ENCODE results near the gene ESRRG. TPM values are rescaled to one million over a fixed set of nuclear protein-coding genes. Genes with fewer than 3 reads are reported as not detected.

ESRRG gene
- total and polyA plus RNA-seq, 12 donors = 3.8 to 49.5 (median 35.9) TPM

DNA sequence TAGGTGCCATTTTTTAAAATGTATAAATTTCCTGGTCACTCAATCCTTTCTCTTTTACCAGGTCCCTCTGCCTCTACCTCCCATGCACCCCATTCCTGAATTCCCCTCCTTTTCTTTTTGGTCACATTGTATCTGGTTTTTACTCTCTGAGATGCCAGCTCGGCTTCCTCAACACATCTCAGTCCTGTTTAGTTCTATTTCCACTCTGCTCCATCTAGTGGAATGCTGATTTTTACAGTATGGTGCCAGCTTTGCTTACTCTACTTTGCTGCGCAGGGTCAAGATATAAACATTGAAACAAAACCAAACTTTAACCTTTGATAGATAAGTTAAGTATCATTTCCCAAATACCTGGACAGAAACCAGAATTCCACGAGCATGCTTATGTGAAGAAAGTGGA is 96.0 kb downstream of the ESRRG start:
- intact Hi-C loops (cut with DNase I) = no loop called here
- DNase-seq (no peak), ATAC-seq (peak in 4 of 8 donors; percentile 73 to 85 (median 76))
- TF ChIP-seq, protein P1, sequence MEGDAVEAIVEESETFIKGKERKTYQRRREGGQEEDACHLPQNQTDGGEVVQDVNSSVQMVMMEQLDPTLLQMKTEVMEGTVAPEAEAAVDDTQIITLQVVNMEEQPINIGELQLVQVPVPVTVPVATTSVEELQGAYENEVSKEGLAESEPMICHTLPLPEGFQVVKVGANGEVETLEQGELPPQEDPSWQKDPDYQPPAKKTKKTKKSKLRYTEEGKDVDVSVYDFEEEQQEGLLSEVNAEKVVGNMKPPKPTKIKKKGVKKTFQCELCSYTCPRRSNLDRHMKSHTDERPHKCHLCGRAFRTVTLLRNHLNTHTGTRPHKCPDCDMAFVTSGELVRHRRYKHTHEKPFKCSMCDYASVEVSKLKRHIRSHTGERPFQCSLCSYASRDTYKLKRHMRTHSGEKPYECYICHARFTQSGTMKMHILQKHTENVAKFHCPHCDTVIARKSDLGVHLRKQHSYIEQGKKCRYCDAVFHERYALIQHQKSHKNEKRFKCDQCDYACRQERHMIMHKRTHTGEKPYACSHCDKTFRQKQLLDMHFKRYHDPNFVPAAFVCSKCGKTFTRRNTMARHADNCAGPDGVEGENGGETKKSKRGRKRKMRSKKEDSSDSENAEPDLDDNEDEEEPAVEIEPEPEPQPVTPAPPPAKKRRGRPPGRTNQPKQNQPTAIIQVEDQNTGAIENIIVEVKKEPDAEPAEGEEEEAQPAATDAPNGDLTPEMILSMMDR (IDR thresholded peaks at IDR 0.05) = peak in 2 of 9 donors; percentile 31 to 43
- peak overlapping the region in 6 of 10 donors; percentile 7 to 63 (median 51) for H3K27ac ChIP-seq
- H3K9me3 ChIP-seq = no peaks in the 10 kb centered on the region
- H3K4me1 ChIP-seq = peaks cover 0 to 33% (median 6%) of the 10 kb centered on the region in 9 donors
- H3K27me3 ChIP-seq = no peaks in the 10 kb centered on the region
- H3K4me3 ChIP-seq = no peak overlapping the region
- WGBS, 2 donors = 33 to 47% methylated on average over 3 of the region's 3 CpGs
- no peaks in the 10 kb centered on the region for H3K36me3 ChIP-seq

DNA sequence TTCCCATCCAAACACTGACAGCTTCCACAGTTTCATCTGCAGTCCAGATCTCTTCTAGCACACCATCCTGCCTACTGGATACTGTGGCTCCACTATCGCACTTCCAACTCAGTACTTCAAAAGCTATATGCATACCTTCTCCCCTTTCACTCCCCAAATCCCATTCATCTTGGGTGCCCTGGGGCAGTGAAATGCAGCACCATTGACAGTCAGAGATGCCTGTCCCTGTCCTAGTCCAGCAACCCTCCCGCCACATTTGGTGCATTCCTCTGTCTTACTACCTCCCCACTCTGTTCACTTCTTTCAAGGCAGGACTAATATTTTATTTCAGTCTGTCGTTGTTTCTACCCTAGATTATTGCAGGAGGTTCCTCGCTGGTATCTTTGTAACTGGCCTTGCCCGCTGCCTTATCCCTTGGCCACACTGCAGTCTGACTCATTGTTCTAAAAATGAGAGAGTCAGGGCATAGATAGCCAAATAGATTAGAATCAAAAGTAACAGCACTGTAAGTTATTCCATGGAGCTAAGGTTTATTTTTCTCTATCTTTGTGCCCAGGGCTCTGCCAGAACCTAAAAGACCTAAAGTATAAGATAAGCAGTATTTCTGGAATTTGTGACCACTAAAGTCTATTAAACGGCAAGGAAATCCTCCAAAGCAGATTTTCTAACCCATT is 96.7 kb downstream of the ESRRG start:
- H3K4me3 ChIP-seq = no peak overlapping the region
- no peaks in the 10 kb centered on the region for H3K36me3 ChIP-seq
- no peaks in the 10 kb centered on the region for H3K27me3 ChIP-seq
- DNase-seq = no peak
- peak in 7 of 8 donors; percentile 20 to 87 (median 81) for ATAC-seq
- no peaks in the 10 kb centered on the region for H3K9me3 ChIP-seq
- TF ChIP-seq, protein P1 (IDR thresholded peaks at IDR 0.05) = no peak
- H3K27ac ChIP-seq = peak overlapping the region in 6 of 10 donors; percentile 7 to 63 (median 51)
- intact Hi-C loops (cut with DNase I) = no loop called here
- H3K4me1 ChIP-seq = peaks cover 0 to 33% (median 6%) of the 10 kb centered on the region in 9 donors
- WGBS, 2 donors = 50 to 53% methylated on average over 6 of the region's 6 CpGs

DNA sequence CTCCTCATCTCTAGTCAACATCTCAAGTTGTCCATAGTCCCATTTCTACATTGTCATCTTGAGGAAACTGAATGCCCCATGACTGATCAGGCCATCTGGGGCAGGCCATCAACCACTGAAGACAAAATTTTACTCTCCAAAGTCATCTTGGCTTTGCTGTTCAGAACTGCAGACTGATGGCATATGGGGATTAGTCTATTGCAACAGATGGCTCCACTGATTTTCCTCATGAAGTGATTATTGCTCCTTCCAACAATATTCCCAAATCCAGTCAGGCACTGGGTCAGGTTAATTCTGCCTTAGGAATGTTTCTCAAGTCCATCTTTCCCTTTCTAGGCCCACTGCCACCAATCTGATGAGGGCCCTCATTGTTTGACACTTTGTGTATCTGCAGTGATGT is 101.7 kb downstream of the ESRRG start:
- TF ChIP-seq, protein P1 (IDR thresholded peaks at IDR 0.05) = no peak
- no peak for DNase-seq
- intact Hi-C loops (cut with DNase I) = no loop called here
- H3K9me3 ChIP-seq = no peaks in the 10 kb centered on the region
- H3K27me3 ChIP-seq = no peaks in the 10 kb centered on the region
- ATAC-seq = no peak
- H3K4me3 ChIP-seq = no peak overlapping the region
- peaks cover 0 to 36% (median 9%) of the 10 kb centered on the region in 9 donors for H3K4me1 ChIP-seq
- H3K27ac ChIP-seq = no peak overlapping the region
- H3K36me3 ChIP-seq = no peaks in the 10 kb centered on the region

DNA sequence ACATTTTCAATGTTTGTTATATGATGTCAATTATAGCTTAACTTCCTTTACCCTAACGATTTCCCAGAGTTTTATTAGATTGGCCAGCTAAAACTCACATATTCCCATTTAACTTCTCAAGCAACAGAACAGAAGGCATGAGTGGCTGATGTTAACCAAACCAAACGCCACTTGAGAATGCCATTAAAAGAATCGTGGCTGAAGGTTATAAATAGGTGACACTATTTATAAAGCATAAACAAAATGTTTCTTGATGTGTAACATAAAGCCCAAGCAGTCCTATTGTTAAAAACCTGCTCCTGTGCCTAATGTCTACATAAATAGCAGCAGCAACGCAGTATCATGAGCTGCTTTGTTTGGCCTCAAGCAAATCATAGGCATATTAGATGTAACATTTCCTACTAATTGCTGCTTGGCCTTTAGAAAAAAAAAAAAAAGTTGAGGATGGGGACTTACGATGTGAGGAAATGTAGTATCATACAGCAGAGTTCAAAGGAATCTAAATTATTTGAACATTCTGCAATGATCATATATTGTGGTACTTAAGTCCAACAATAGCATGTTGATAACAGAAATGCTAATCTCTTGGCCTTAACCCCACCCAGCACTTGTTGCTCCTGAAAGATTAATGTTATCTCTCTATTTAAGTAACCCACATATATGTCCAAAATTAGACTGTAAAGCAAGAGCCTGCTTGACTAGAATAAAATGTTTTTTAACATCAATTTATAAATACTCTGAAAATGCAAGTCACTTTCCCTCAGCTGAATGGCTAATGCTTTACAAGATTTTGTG is 106.0 kb downstream of the ESRRG start:
- 25 to 42% methylated on average over 5 of the region's 5 CpGs for WGBS, 2 donors
- peak in 6 of 8 donors; percentile 31 to 75 (median 59) for ATAC-seq

More for the DNA sequence above, 106.0 kb downstream of the ESRRG start:
- Histone ChIP-seq H3K36me3 (no peaks in the 10 kb centered on the region), H3K4me1 (peaks cover 0 to 30% (median 0%) of the 10 kb centered on the region in 9 donors), H3K27me3 (no peaks in the 10 kb centered on the region), H3K9me3 (no peaks in the 10 kb centered on the region), H3K4me3 (no peak overlapping the region), H3K27ac (peak overlapping the region in 9 of 10 donors; percentile 22 to 71 (median 57))
- TF ChIP-seq, protein P1 (IDR thresholded peaks at IDR 0.05) = no peak
- DNase-seq = no peak
- intact Hi-C loops (cut with DNase I) = no loop called here
